ENCODE measurements around the gene FHL1.
"Not testable (repeated sequence)": the region's sequence is repeated elsewhere in the genome, so short reads cannot be mapped to it uniquely, and the experiment has no call there.

FHL1 gene

GRCh38 chrX:136146614-136147314 is 569 bp upstream of the FHL1 start:
- DNase-seq (ENCODE audit: low read depth in 3 of 3, low spot score in 1 of 3), result no peak

GRCh38 chrX:136147976-136148375 is 643 bp downstream of the FHL1 start:
- no peak for DNase-seq (ENCODE audit: low read depth in 3 of 3, low spot score in 1 of 3)

- DNase-seq (ENCODE audit: low read depth in 3 of 3, low spot score in 1 of 3), result no peak
Measured at GRCh38 chrX:136148391-136148790, 1.1 kb downstream of the FHL1 start.

GRCh38 chrX:136154998-136155397 is 7.7 kb downstream of the FHL1 start:
- no peak for DNase-seq (ENCODE audit: low read depth in 3 of 3, low spot score in 1 of 3)

- DNase-seq (ENCODE audit: low read depth in 3 of 3, low spot score in 1 of 3), result no peak
Measured at GRCh38 chrX:136156560-136157117, 9.3 kb downstream of the FHL1 start.

GRCh38 chrX:136157187-136157586 is 9.9 kb downstream of the FHL1 start:
- no peak for DNase-seq (ENCODE audit: low read depth in 3 of 3, low spot score in 1 of 3)

GRCh38 chrX:136158685-136159084 is 11.4 kb downstream of the FHL1 start:
- DNase-seq (ENCODE audit: low read depth in 3 of 3, low spot score in 1 of 3), result no peak

- no peak for DNase-seq (ENCODE audit: low read depth in 3 of 3, low spot score in 1 of 3)
Measured at GRCh38 chrX:136159611-136160025, 12.3 kb downstream of the FHL1 start.

GRCh38 chrX:136162827-136163570 is 15.7 kb downstream of the FHL1 start:
- peak in 1 of 3 donors; percentile 22 for DNase-seq (ENCODE audit: low read depth in 3 of 3, low spot score in 1 of 3)

- DNase-seq (ENCODE audit: low read depth in 3 of 3, low spot score in 1 of 3), result no peak
Measured at GRCh38 chrX:136163689-136164088, 16.4 kb downstream of the FHL1 start.

- DNase-seq (ENCODE audit: low read depth in 3 of 3, low spot score in 1 of 3), result no peak
Measured at GRCh38 chrX:136165406-136165805, 18.1 kb downstream of the FHL1 start.

GRCh38 chrX:136166221-136166855 is 19.0 kb downstream of the FHL1 start:
- DNase-seq (ENCODE audit: low read depth in 3 of 3, low spot score in 1 of 3), result no peak

GRCh38 chrX:136167989-136168388 is 20.7 kb downstream of the FHL1 start:
- DNase-seq (ENCODE audit: low read depth in 3 of 3, low spot score in 1 of 3), result not testable (repeated sequence)

- DNase-seq (ENCODE audit: low read depth in 3 of 3, low spot score in 1 of 3), result no peak
Measured at GRCh38 chrX:136168929-136169735, 21.8 kb downstream of the FHL1 start.

- no peak for DNase-seq (ENCODE audit: low read depth in 3 of 3, low spot score in 1 of 3)
Measured at GRCh38 chrX:136170139-136170800, 22.9 kb downstream of the FHL1 start.

- no peak for DNase-seq (ENCODE audit: low read depth in 3 of 3, low spot score in 1 of 3)
Measured at GRCh38 chrX:136171420-136171819, 24.1 kb downstream of the FHL1 start.

GRCh38 chrX:136176399-136176825 is 29.1 kb downstream of the FHL1 start:
- DNase-seq (ENCODE audit: low read depth in 3 of 3, low spot score in 1 of 3), result no peak

GRCh38 chrX:136179133-136179532 is 31.8 kb downstream of the FHL1 start:
- no peak for DNase-seq (ENCODE audit: low read depth in 3 of 3, low spot score in 1 of 3)

GRCh38 chrX:136182414-136182813 is 35.1 kb downstream of the FHL1 start:
- no peak for DNase-seq (ENCODE audit: low read depth in 3 of 3, low spot score in 1 of 3)

GRCh38 chrX:136183172-136183571 is 35.8 kb downstream of the FHL1 start:
- no peak for DNase-seq (ENCODE audit: low read depth in 3 of 3, low spot score in 1 of 3)

All from stimulated activated CD4-positive, alpha-beta T cell treated with anti-CD3 and anti-CD28 coated beads, TNF-alpha, amount 100 ng/mL, for 1 hour (primary cell).